Upper lobe of left lung (tissue), 6 donors: ENCODE results near the gene ARHGAP10. TPM values are rescaled to one million over a fixed set of nuclear protein-coding genes. Genes with fewer than 3 reads are reported as not detected.

Experiments
- ATAC-seq, 2 donors: fragments of 200-7000 bp; cut with Tn5 transposase; one replicate each; pipeline ENCODE4 v1.9.1; 2022; ENCODE audit warnings: mild to moderate bottlenecking in 2 of 2, moderate library complexity in 2 of 2; ENCODE audit not compliant: low FRiP score in 2 of 2
- DNase-seq, 2 donors: peaks; one replicate each; pipeline ENCODE4 v3.0.0-alpha.2; 2019 to 2020
- H3K27ac ChIP-seq, 4 donors: fragments of 200-600 bp; sonication (generic); one replicate each; pipeline ENCODE4 v1.5.1; 2016 to 2019
- H3K27me3 ChIP-seq, 4 donors: fragments of 200-600 bp; sonication (generic); one replicate each; pipeline ENCODE4 v1.5.1; 2017 to 2019
- H3K36me3 ChIP-seq, 4 donors: fragments of 200-600 bp; sonication (generic); one replicate each; pipeline ENCODE4 v1.5.1; 2016 to 2019
- H3K4me1 ChIP-seq, 4 donors: fragments of 200-600 bp; sonication (generic); one replicate each; pipeline ENCODE4 v1.5.1; 2018 to 2019
- H3K4me3 ChIP-seq, 4 donors: fragments of 200-600 bp; sonication (generic); one replicate each; pipeline ENCODE4 v1.5.1; 2017 to 2019; ENCODE audit warnings: mild to moderate bottlenecking in 2 of 4, moderate library complexity in 1 of 4
- H3K9me3 ChIP-seq, 4 donors: fragments of 200-600 bp; sonication (generic); one replicate each; pipeline ENCODE4 v1.5.1; 2018 to 2019
- CTCF ChIP-seq, 6 experiments: fragments of 450-650 bp in 4 of 6; fragments of 200-600 bp in 2 of 6; sonication (generic) in 2 of 6; IDR thresholded peaks; one replicate each; pipeline ENCODE4 v1.5.1; 2016 to 2019; ENCODE audit warnings: antibody characterized with exemption in 6 of 6
- EP300 ChIP-seq, 4 donors: sonication (generic); formaldehyde crosslinking; IDR thresholded peaks; one replicate each; pipeline ENCODE4 v1.5.1; 2017; ENCODE audit warnings: antibody characterized with exemption in 4 of 4, control low read depth in 2 of 4
- POLR2A ChIP-seq, 4 donors: fragments of 450-650 bp; IDR thresholded peaks; one replicate each; pipeline ENCODE4 v1.5.1; 2016 to 2017; ENCODE audit warnings: antibody characterized with exemption in 4 of 4, mild to moderate bottlenecking in 2 of 4
- POLR2AphosphoS5 ChIP-seq, 2 donors: sonication (generic); formaldehyde crosslinking; IDR thresholded peaks; one replicate each; pipeline ENCODE4 v1.5.1; 2017; ENCODE audit warnings: antibody characterized with exemption in 2 of 2
- WGBS, 2 donors: methylation state at CpG; one replicate each; pipeline ENCODE4 v1.1.5; 2017 to 2018; 5-methylcytosine and 5-hydroxymethylcytosine counted together
- total RNA-seq, 6 donors: library from RNA; depleted of rRNA in 4 of 6; stranded (reverse); fragments of >200 nt in 4 of 6; gene quantifications; one replicate each; pipeline versions ENCODE4 v1.1.0 to v1.2.1, GENCODE V29; 2016 to 2021
- donor health status: DM: no; HTN: no; CAD: no; lungs with moderate emphysema.
- donor health status: DM: no; HTN: yes; CAD: no; lungs with severe emphysema.

The ARHGAP10 gene
- total RNA-seq, 6 donors from 2014 or later = 25.9 to 47.1 (median 29.5) TPM

DNA sequence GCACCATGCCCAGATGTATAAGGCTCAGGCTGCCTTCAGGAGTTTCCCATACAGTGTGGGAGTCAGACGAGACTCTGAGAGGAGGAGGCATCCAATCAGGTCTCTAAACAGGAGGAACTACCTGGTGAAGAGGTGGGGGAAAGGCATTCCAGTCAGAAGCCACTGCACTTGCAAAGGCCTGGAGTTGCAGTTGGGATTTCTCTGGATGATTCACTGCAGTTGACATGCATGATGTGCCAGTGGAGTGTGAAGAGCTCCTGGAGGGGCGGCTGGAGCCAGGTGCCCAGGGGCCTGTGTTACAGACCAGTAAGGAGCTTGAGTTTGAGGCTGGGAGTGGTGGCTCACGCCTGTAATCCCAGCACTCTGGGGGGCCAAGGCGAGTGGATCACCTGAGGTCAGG, 339.1 kb downstream of the ARHGAP10 start:
- no peaks in the 10 kb centered on the region for H3K27me3 ChIP-seq
- WGBS, 2 donors = 85 to 89% methylated on average over 4 of the region's 4 CpGs
- no peaks in the 10 kb centered on the region for H3K9me3 ChIP-seq
- ATAC-seq = no peak
- H3K36me3 ChIP-seq = peaks cover 2 to 13% (median 7%) of the 10 kb centered on the region in 4 donors
- H3K4me3 ChIP-seq = no peak overlapping the region
- DNase-seq = no peak
- no peak overlapping the region for H3K27ac ChIP-seq
- peaks cover 0 to 9% (median 6%) of the 10 kb centered on the region in 4 donors for H3K4me1 ChIP-seq
- TF ChIP-seq POLR2AphosphoS5 (IDR thresholded peaks at IDR 0.05) (no peak), POLR2A (IDR thresholded peaks at IDR 0.05) (no peak), CTCF (IDR thresholded peaks at IDR 0.05) (no peak), EP300 (IDR thresholded peaks at IDR 0.05) (no peak)

DNA sequence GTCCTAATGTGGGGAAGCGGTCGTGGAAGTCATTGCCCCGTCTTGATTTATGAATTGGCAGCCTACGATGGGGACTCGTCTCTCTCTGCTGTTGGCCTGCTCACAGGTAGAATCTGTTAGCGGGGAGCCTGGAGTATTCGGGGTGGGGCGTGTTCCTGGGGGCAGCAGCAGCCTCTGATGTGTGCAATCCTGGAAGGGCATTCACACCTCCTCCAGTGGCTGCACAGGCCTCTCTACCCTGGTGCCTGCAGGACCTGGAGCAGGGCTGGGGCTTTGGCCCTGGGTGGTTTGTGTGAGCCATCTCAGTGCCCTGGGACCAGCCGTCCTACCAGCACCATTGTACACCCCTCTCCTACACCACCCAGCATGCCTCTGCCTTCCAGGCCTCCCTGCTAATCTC, 340.9 kb downstream of the ARHGAP10 start:
- Histone ChIP-seq H3K9me3 (no peaks in the 10 kb centered on the region), H3K4me3 (no peak overlapping the region), H3K27ac (no peak overlapping the region), H3K36me3 (peaks cover 2 to 24% (median 7%) of the 10 kb centered on the region in 4 donors), H3K4me1 (peaks cover 0 to under 1% (median 0%) of the 10 kb centered on the region in 4 donors), H3K27me3 (no peaks in the 10 kb centered on the region)
- ATAC-seq (no peak), DNase-seq (peak in 1 of 2 donors; percentile 30)
- TF ChIP-seq POLR2A (IDR thresholded peaks at IDR 0.05) = no peak
- no peak for TF ChIP-seq POLR2AphosphoS5 (IDR thresholded peaks at IDR 0.05)
- no peak for TF ChIP-seq CTCF (IDR thresholded peaks at IDR 0.05)
- no peak for TF ChIP-seq EP300 (IDR thresholded peaks at IDR 0.05)
- 96 to 100% methylated on average over 9 of the region's 9 CpGs for WGBS, 2 donors

- DNase-seq (no peak), ATAC-seq (no peak)
- H3K4me1 ChIP-seq = no peaks in the 10 kb centered on the region
- WGBS, 2 donors = 92 to 95% methylated on average over 6 of the region's 6 CpGs
- H3K4me3 ChIP-seq = no peak overlapping the region
- peaks cover 2 to 29% (median 7%) of the 10 kb centered on the region in 4 donors for H3K36me3 ChIP-seq
- H3K27me3 ChIP-seq = no peaks in the 10 kb centered on the region
- no peak for TF ChIP-seq CTCF (IDR thresholded peaks at IDR 0.05)
- TF ChIP-seq POLR2AphosphoS5 (IDR thresholded peaks at IDR 0.05) = no peak
- TF ChIP-seq POLR2A (IDR thresholded peaks at IDR 0.05) = no peak
- no peak for TF ChIP-seq EP300 (IDR thresholded peaks at IDR 0.05)
- H3K27ac ChIP-seq = no peak overlapping the region
- H3K9me3 ChIP-seq = no peaks in the 10 kb centered on the region
Observed at GRCh38 chr4:148073349-148073748, 341.5 kb downstream of the ARHGAP10 start.

DNA sequence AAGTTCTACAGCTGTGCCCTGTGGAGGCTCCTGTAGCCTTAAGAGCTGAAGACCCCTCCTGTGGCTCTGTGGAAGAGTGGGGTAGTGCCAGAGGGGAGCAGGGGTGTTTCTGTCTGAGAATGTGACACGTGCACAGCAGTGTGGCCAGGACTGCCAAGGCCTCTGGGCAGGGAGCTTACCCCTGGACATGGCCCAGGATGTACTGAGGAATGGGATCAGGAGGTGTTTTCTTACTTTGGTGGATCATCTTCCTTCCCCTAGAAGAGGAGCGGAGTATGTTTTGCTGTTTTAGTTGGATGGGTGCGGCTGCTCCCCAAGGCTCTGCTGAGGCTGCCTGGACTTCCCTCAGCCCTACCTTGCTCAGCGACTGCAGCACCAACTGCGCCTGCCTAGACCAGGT, 342.6 kb downstream of the ARHGAP10 start:
- Histone ChIP-seq H3K4me1 (no peaks in the 10 kb centered on the region), H3K4me3 (no peak overlapping the region), H3K27ac (no peak overlapping the region), H3K36me3 (peaks cover 2 to 35% (median 7%) of the 10 kb centered on the region in 4 donors), H3K9me3 (no peaks in the 10 kb centered on the region), H3K27me3 (no peaks in the 10 kb centered on the region)
- no peak for TF ChIP-seq POLR2A (IDR thresholded peaks at IDR 0.05)
- TF ChIP-seq POLR2AphosphoS5 (IDR thresholded peaks at IDR 0.05) = no peak
- TF ChIP-seq CTCF (IDR thresholded peaks at IDR 0.05) = no peak
- TF ChIP-seq EP300 (IDR thresholded peaks at IDR 0.05) = no peak
- ATAC-seq (no peak), DNase-seq (no peak)
- 96% methylated on average over 3 of the region's 5 CpGs; no CpG with 5 or more reads in 1 of the 2 donors for WGBS, 2 donors

- WGBS, 2 donors = 89 to 98% methylated on average over 3 of the region's 3 CpGs
- ATAC-seq = no peak
- H3K4me1 ChIP-seq = no peaks in the 10 kb centered on the region
- H3K4me3 ChIP-seq = no peak overlapping the region
- H3K36me3 ChIP-seq = peaks cover 2 to 44% (median 7%) of the 10 kb centered on the region in 4 donors
- TF ChIP-seq POLR2AphosphoS5 (IDR thresholded peaks at IDR 0.05) = no peak
- TF ChIP-seq EP300 (IDR thresholded peaks at IDR 0.05) = no peak
- TF ChIP-seq CTCF (IDR thresholded peaks at IDR 0.05) = no peak
- no peak for TF ChIP-seq POLR2A (IDR thresholded peaks at IDR 0.05)
- no peak for DNase-seq
- no peaks in the 10 kb centered on the region for H3K9me3 ChIP-seq
- H3K27me3 ChIP-seq = no peaks in the 10 kb centered on the region
- no peak overlapping the region for H3K27ac ChIP-seq
Observed at GRCh38 chr4:148075438-148075837, 343.6 kb downstream of the ARHGAP10 start.
